Naive thymus-derived CD8-positive, alpha-beta T cell (primary cell): ENCODE results near the gene OR5AP2. TPM values are rescaled to one million over a fixed set of nuclear protein-coding genes. Genes with fewer than 3 reads are reported as not detected.
A peak's percentile ranks its signal among the peaks of the same experiment; 100 is the strongest.
"Not testable (repeated sequence)": the region's sequence is repeated elsewhere in the genome, so short reads cannot be mapped to it uniquely, and the experiment has no call there.

Experiments used
- ATAC-seq, 2 donors: fragments of 150-1000 bp; cut with Tn5 transposase in 1 of 2; sonication (Bioruptor Pico), chemical (Tn5 transposase) in 1 of 2; 1 replicate in 1 of 2; 2 replicates in 1 of 2; pipeline ENCODE4 v1.10.0; 2021; ENCODE audit warnings: mild to moderate bottlenecking in 2 of 2, moderate library complexity in 2 of 2
- POLR2A ChIA-PET: fragments of 350-600 bp; sonication (Branson Sonifier 250); formaldehyde crosslinking; loops from one replicate; lab custom pipeline; 2021; ENCODE audit warnings: antibody characterized with exemption; lab: Charles Lee
- DNase-seq, 10 donors: peaks; one replicate each; pipeline versions ENCODE4 v3.0.0 to v3.0.0-alpha.2; 2020 to 2022
- H3K27ac Mint-ChIP-seq, 10 donors: one replicate each; pipeline ENCODE4 v1.8.0; 2020 to 2022; ENCODE audit warnings: mild to moderate bottlenecking in 10 of 10, mixed read lengths in 10 of 10, moderate library complexity in 4 of 10, inconsistent platforms in 1 of 10
- H3K27me3 Mint-ChIP-seq, 5 donors: one replicate each; pipeline ENCODE4 v1.8.0; 2021 to 2022; ENCODE audit warnings: mixed read lengths in 5 of 5
- H3K36me3 Mint-ChIP-seq, 3 donors: one replicate each; pipeline ENCODE4 v1.8.0; 2020 to 2022; ENCODE audit warnings: mixed read lengths in 3 of 3, mild to moderate bottlenecking in 2 of 3, inconsistent platforms in 1 of 3
- H3K4me1 Mint-ChIP-seq, 4 donors: one replicate each; pipeline ENCODE4 v1.8.0; 2021 to 2022; ENCODE audit warnings: mixed read lengths in 4 of 4
- H3K4me3 Mint-ChIP-seq, 10 donors: one replicate each; pipeline ENCODE4 v1.8.0; 2020 to 2022; ENCODE audit warnings: mild to moderate bottlenecking in 10 of 10, mixed read lengths in 10 of 10, moderate library complexity in 6 of 10, inconsistent platforms in 1 of 10
- H3K9me3 Mint-ChIP-seq, 9 donors: one replicate each; pipeline ENCODE4 v1.8.0; 2020 to 2022; ENCODE audit warnings: mixed read lengths in 9 of 9, mild to moderate bottlenecking in 3 of 9, inconsistent platforms in 1 of 9, moderate library complexity in 1 of 9
- polyA plus RNA-seq, 3 donors: library from polyadenylated mRNA; unstranded; fragments of 300-500 nt; fragmentation: Illumina TruSeq; gene quantifications; one replicate each; pipeline ENCODE4 v1.2.3, GENCODE V29; 2021
- total RNA-seq, 8 experiments: library from RNA in 2 of 8; stranded (reverse) in 2 of 8; gene quantifications; one replicate each; pipeline ENCODE4 v1.2.3 and lab custom pipeline; 2021 to 2026

The OR5AP2 gene
- total RNA-seq (not detected), polyA plus RNA-seq (not detected), total RNA-seq (lab: John Stamatoyannopoulos, UW) (0 to 0.08 (median 0) reads per million in 6 experiments)

DNA sequence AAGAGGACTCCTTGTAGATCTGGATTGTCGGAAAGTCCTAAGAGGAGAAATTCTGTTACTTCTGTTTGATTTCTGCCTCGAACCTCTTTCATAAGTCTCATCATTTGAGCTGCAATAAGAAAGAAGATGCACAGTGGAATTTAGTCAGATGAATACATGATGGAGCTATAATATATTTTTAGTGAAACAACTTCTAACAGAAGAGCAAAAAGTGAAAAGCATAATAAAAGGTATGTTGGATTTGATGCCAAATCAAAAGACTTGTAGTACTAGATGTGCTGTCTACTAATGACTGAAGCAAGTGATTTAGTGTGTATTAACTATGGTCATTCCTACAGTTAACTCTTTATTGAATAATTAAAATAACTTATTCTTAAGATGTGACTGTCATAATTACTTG lies at the start of gene OR5AP2:
Gene OR5AP2, minus strand, starts transcription at position 101 of the 400 bp plus-strand sequence. Its CDS starts 0 bp downstream, at position 101.
- peaks cover 0 to 9% (median 6%) of the 10 kb centered on the region in 9 donors for H3K9me3 Mint-ChIP-seq
- H3K27me3 Mint-ChIP-seq: no peaks in the 10 kb centered on the region
- no peaks in the 10 kb centered on the region for H3K4me1 Mint-ChIP-seq
- POLR2A ChIA-PET: no interaction called here
- DNase-seq: no peak
- no peak for ATAC-seq
- no peaks in the 10 kb centered on the region for H3K36me3 Mint-ChIP-seq
- no peak within 1 kb of the TSS for H3K27ac Mint-ChIP-seq
- H3K4me3 Mint-ChIP-seq: no peak within 1 kb of the TSS

DNA sequence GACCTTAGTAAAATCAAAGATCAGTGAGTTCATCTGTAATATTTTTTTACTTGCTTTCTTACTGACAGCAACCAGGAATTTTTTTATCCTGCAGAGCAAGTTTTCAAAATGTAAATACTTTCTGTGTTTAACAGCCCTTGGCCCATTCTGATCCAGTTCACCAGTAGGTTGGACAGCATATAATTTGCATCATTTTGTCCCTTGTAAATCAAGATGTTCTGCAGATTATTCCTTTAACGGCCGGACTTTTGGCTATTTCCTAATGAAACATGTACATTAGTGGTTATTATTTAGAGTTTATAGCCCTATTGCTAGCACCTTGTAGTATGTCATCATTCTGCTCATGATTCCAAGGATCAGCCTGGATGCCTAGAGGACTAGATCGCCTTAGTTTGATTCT lies 48.9 kb upstream of the OR5AP2 start:
- ATAC-seq, H3K4me1 Mint-ChIP-seq, POLR2A ChIA-PET: not testable (repeated sequence)

DNA sequence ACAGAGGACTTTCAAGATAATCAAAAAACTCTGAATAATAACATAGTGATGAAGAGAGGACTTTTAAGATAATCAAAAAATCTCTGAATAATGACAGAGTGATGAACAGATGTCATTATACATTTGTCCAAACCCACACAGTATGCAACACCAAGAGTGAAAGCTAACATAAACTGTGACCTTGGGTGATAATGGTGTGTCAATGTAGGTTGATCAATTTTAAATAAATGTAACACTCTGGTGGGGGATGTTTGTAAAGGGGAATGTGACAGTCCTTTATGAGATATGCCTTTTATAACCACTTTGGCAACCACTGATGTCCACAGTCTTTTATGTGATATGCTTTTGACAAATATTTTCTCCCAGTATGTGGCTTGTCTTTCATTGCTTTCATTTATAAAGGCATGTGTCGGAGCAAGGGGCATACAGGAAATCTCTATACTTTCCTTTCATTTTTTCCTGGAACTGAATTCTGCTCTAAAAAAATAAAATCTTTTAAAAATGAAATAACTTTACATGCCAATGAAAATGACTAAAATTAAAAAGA lies 46.4 kb upstream of the OR5AP2 start:
- no peaks in the 10 kb centered on the region for H3K4me1 Mint-ChIP-seq
- no peaks in the 10 kb centered on the region for H3K36me3 Mint-ChIP-seq
- peaks cover 0 to 17% (median 6%) of the 10 kb centered on the region in 9 donors for H3K9me3 Mint-ChIP-seq
- H3K4me3 Mint-ChIP-seq: no peak overlapping the region
- no peak overlapping the region for H3K27ac Mint-ChIP-seq
- ATAC-seq (no peak), DNase-seq (no peak)
- no peaks in the 10 kb centered on the region for H3K27me3 Mint-ChIP-seq
- POLR2A ChIA-PET: no interaction called here

More for the DNA sequence above, 48.9 kb upstream of the OR5AP2 start:
- H3K4me3 Mint-ChIP-seq, H3K36me3 Mint-ChIP-seq, DNase-seq, H3K27me3 Mint-ChIP-seq, H3K27ac Mint-ChIP-seq: not testable (repeated sequence)
- peaks cover 0 to 31% (median 3%) of the 10 kb centered on the region in 9 donors for H3K9me3 Mint-ChIP-seq

DNA sequence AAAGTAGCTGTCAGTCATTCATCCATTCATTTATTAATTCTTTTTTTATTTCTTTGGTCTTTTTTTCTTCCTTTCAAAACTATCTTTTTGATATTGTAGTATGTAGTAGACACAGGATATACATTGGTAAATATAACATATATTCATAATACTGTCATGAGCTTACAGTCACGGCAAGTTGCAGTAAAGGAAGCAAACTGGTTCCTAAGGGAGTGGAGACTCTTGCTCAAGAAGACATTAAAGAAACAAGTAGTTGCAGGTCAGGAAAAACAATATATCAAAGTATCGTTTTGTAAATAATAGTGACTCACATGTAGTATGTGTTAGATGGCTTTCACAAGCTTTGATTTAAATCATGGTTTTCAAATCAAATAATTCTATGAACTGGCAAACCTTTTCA lies 28.7 kb upstream of the OR5AP2 start:
- POLR2A ChIA-PET: no interaction called here
- Mint-ChIP-seq H3K27me3 (no peaks in the 10 kb centered on the region), H3K9me3 (peaks cover 0 to 15% (median 2%) of the 10 kb centered on the region in 9 donors), H3K4me1 (no peaks in the 10 kb centered on the region), H3K36me3 (no peaks in the 10 kb centered on the region), H3K27ac (no peak overlapping the region), H3K4me3 (no peak overlapping the region)
- ATAC-seq (no peak), DNase-seq (no peak)

DNA sequence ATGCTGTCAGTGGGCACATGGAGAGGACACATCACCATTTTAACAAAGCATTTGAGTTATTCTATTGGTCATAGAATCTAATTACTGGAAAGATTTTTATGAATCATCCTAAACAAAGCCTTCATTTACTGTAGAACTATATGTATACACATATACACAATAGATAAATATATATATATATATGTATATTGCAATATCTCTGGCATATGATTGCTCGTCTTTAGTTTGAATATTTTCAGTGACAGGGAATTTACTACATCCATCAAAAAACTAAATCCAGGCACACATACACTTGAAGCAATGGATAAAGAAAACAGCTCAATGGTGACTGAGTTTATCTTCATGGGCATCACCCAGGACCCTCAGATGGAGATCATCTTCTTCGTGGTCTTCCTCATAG lies 21.1 kb upstream of the OR5AP2 start, which contains the start of gene OR5AR1:
Gene OR5AR1, plus strand, starts transcription at position 301 of the 400 bp plus-strand sequence. Its CDS starts 0 bp downstream, at position 301.
- no peak for ATAC-seq
- POLR2A ChIA-PET: no interaction called here
- H3K4me1 Mint-ChIP-seq: no peaks in the 10 kb centered on the region

DNA sequence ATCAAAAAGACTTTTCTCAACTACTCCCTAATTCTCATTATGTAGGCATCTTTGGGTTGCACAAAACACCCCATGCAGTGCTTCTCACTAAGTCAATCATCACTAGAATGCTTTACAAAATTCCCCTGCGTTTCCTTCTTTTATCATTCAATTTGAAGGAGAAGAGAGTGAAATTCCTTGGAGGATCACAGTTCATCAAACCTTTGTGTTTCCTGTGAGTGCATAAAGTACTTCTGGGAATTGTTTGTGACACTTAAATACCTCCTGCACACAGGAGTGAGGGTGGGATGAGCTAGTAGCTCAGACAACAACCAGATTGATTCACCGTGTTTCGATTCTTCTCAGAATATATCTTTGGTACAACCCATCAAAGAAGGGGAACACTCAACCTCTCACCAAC lies 17.5 kb upstream of the OR5AP2 start:
- ATAC-seq: no peak
- no peaks in the 10 kb centered on the region for H3K27me3 Mint-ChIP-seq
- DNase-seq: no peak
- peaks cover 0 to 18% (median 7%) of the 10 kb centered on the region in 9 donors for H3K9me3 Mint-ChIP-seq
- no peak overlapping the region for H3K27ac Mint-ChIP-seq
- H3K36me3 Mint-ChIP-seq: no peaks in the 10 kb centered on the region
- H3K4me3 Mint-ChIP-seq: no peak overlapping the region
- POLR2A ChIA-PET: no interaction called here
- H3K4me1 Mint-ChIP-seq: no peaks in the 10 kb centered on the region

More for the DNA sequence above, 21.1 kb upstream of the OR5AP2 start, which contains the start of gene OR5AR1:
- no peak for DNase-seq
- H3K36me3 Mint-ChIP-seq: no peaks in the 10 kb centered on the region
- peaks cover 0 to 10% (median 5%) of the 10 kb centered on the region in 9 donors for H3K9me3 Mint-ChIP-seq
- H3K27ac Mint-ChIP-seq: no peak within 1 kb of the TSS
- no peak within 1 kb of the TSS for H3K4me3 Mint-ChIP-seq
- no peaks in the 10 kb centered on the region for H3K27me3 Mint-ChIP-seq

DNA sequence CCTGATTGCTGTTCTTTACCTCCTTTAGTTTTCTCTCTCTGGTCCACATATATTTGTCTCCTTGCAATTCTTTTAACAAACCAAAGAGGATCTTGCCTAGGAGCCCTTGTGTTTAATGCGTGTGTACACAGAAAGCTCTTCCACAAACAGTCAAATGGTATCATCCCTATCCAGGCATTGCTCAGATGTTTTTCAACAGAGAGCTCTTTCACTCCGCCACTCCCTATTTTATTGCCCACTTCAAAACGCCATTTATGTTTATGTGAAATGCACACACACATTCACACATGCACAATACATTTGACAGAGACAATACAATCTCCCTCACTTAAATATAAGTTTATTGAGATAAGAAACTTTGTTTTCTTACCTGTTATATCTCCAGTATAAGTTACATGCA lies 4.7 kb downstream of the OR5AP2 start:
- POLR2A ChIA-PET: no interaction called here
- DNase-seq (no peak), ATAC-seq (no peak)
- no peaks in the 10 kb centered on the region for H3K27me3 Mint-ChIP-seq
- no peak overlapping the region for H3K27ac Mint-ChIP-seq
- H3K9me3 Mint-ChIP-seq: peaks cover 0 to 22% (median 9%) of the 10 kb centered on the region in 9 donors
- no peaks in the 10 kb centered on the region for H3K36me3 Mint-ChIP-seq
- no peak overlapping the region for H3K4me3 Mint-ChIP-seq
- H3K4me1 Mint-ChIP-seq: no peaks in the 10 kb centered on the region

DNA sequence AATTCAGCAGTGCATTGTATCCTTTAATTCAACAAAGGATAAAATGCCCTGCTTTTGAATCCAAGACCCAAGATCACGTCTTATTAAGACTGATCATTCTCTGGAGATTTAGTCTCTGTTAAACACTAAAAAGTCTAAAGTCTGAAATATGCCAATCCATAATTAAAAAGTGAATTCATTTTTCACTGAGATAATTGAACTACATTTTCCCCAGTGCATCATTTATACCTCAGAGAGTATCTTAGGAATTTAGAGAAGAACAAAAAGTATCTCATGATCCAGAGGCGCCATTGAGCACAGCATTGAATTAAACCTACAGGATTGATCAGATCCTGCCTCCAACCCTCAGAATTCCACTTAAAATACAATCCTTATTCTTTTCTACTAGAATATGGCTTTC lies 5.4 kb downstream of the OR5AP2 start:
- Mint-ChIP-seq H3K27me3 (no peaks in the 10 kb centered on the region), H3K4me3 (no peak overlapping the region), H3K4me1 (no peaks in the 10 kb centered on the region), H3K9me3 (peaks cover 0 to 22% (median 7%) of the 10 kb centered on the region in 9 donors), H3K36me3 (no peaks in the 10 kb centered on the region), H3K27ac (no peak overlapping the region)
- POLR2A ChIA-PET: no interaction called here
- ATAC-seq (no peak), DNase-seq (no peak)

DNA sequence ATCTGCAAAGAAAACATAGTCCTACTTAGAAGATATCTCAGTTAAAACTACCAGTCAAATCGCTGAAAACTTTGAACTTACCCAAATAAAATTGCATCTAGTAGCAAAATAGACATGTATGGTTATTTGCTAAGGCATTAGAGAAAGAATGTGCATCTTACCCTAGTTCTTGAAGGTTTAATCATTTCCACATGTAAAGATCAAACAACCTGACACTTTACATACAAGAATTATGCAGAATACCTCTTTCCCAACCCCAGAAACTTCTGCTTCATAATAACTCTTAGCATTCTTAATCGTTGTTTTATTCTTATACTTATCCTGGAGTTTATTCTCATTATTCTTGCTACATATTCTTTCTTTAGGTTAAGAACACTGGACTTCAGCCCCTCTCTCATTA lies 9.9 kb downstream of the OR5AP2 start:
- Mint-ChIP-seq H3K27me3 (peaks cover 0 to 3% (median 0%) of the 10 kb centered on the region in 5 donors), H3K27ac (no peak overlapping the region), H3K36me3 (no peaks in the 10 kb centered on the region), H3K4me3 (no peak overlapping the region), H3K9me3 (peaks cover 0 to 26% (median 6%) of the 10 kb centered on the region in 9 donors), H3K4me1 (no peaks in the 10 kb centered on the region)
- ATAC-seq (no peak), DNase-seq (no peak)
- POLR2A ChIA-PET: no interaction called here

DNA sequence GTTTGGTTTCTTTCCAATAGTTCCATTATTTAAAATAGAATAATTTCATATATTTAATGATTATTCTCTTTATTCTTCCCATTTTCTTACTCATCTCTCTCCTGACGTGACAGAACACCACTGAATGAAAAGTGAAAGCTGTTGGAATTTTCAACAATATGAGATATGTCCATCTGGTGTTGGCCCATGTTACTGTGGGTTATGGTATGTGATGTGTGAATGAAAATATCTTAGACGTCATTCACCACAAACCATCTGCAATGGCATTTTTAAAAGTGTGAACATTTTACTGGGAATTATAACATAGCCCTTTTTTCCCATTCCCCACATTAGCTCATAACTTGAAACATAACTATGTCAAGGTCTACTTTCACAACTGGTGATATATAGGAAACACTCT lies 16.3 kb downstream of the OR5AP2 start:
- DNase-seq (no peak), ATAC-seq (no peak)
- no peaks in the 10 kb centered on the region for H3K4me1 Mint-ChIP-seq
- no peaks in the 10 kb centered on the region for H3K36me3 Mint-ChIP-seq
- peaks cover 0 to 3% (median 0%) of the 10 kb centered on the region in 5 donors for H3K27me3 Mint-ChIP-seq
- POLR2A ChIA-PET: no interaction called here
- H3K4me3 Mint-ChIP-seq: no peak overlapping the region
- no peak overlapping the region for H3K27ac Mint-ChIP-seq
- H3K9me3 Mint-ChIP-seq: peaks cover 0 to 12% (median 5%) of the 10 kb centered on the region in 9 donors

DNA sequence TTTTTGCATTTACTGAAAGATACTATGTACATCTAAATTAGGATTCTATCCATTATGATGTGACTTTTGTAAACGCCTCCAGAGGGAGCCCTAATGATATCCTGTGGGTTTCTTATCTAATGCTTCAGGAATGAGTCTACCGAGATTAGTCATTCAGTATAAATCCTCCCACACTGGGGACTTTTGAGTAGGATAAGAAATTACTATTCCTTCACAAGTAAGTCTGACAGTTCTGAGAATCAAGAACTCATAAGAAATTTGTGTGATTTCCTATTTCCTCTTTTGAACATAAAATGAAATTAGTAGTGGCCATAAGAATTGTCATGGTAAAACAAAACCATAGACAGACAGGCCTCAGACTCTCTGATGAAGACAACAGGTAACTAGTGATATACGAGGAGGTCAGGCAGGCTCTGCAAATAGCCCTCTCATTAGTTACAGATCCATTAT lies 17.6 kb downstream of the OR5AP2 start:
- Mint-ChIP-seq H3K36me3 (no peaks in the 10 kb centered on the region), H3K27me3 (peaks cover 0 to 3% (median 0%) of the 10 kb centered on the region in 5 donors), H3K27ac (no peak overlapping the region), H3K4me3 (no peak overlapping the region), H3K9me3 (peaks cover 0 to 12% (median 4%) of the 10 kb centered on the region in 9 donors), H3K4me1 (no peaks in the 10 kb centered on the region)
- POLR2A ChIA-PET: no interaction called here
- ATAC-seq: no peak
- no peak for DNase-seq

DNA sequence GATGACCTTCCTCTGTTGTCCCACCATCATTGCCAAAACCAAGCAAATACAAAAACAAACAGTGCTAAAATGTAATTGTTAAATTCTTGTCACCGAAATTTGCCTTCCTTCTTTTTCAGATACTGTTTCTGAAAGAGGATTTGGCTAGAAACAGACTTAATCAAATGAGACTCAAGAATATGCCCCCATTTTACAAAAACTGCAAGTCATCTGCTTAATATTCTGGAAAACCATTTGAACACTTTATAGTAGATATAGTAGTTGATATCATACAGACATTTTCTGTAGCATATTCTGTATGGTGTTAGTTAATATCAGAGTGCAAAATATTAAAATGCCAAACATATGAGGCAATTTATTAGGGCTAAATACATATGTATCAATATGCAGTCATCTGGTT lies 31.1 kb downstream of the OR5AP2 start:
- H3K4me3 Mint-ChIP-seq: no peak overlapping the region
- no peaks in the 10 kb centered on the region for H3K36me3 Mint-ChIP-seq
- no peak for DNase-seq
- no peak for ATAC-seq
- no peaks in the 10 kb centered on the region for H3K27me3 Mint-ChIP-seq
- H3K9me3 Mint-ChIP-seq: peaks cover 0 to 9% (median 3%) of the 10 kb centered on the region in 9 donors
- POLR2A ChIA-PET: no interaction called here
- no peak overlapping the region for H3K27ac Mint-ChIP-seq
- H3K4me1 Mint-ChIP-seq: no peaks in the 10 kb centered on the region

DNA sequence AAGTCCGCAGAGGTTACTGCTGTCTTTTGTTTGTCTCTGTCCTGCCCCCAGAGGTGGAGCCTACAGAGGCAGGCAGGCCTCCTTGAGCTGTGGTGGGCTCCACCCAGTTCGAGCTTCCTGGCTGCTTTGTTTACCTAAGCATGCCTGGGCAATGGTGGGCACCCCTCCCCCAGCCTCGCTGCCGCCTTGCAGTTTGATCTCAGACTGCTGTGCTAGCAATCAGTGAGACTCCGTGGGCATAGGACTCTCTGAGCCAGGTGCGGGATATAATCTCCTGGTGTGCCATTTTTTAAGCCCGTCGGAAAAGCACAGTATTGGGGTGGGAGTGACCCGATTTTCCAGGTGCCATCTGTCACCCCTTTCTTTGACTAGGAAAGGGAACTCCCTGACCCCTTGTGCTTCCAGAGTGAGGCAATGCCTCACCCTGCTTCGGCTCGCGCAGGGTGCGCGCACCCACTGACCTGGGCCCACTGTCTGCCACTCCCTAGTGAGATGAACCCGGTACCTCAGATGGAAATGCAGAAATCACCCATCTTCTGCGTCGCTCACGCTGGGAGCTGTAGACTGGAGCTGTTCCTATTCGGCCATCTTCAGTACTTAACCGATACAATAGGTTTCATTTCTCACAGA lies 50.0 kb downstream of the OR5AP2 start:
- H3K36me3 Mint-ChIP-seq, ATAC-seq, POLR2A ChIA-PET, H3K4me3 Mint-ChIP-seq, H3K27me3 Mint-ChIP-seq, H3K27ac Mint-ChIP-seq, H3K4me1 Mint-ChIP-seq: not testable (repeated sequence)
- peaks cover 0 to 16% (median 6%) of the 10 kb centered on the region in 9 donors for H3K9me3 Mint-ChIP-seq
- DNase-seq: peak in 1 of 10 donors; percentile 52
